Ovary (tissue), 9 donors: ENCODE data around the gene LINS1. TPM values are rescaled to one million over a fixed set of nuclear protein-coding genes. Genes with fewer than 3 reads are reported as not detected.

Experiments used
- DNase-seq, 5 donors: peaks; one replicate each; pipeline ENCODE4 v3.0.0-alpha.2; 2019 to 2020
- H3K27ac ChIP-seq, 2 donors: fragments of 200-600 bp; one replicate each; pipeline versions ENCODE4 v1.5.1 to v1.8.0; 2019 to 2022
- H3K27me3 ChIP-seq: fragments of 200-600 bp; one replicate; pipeline ENCODE4 v1.8.0; 2022
- H3K36me3 ChIP-seq: fragments of 200-600 bp; sonication (generic); one replicate; pipeline ENCODE4 v1.5.1; 2019
- H3K4me1 ChIP-seq: one replicate; pipeline ENCODE4 v1.8.1; 2013; ENCODE audit warnings: mild to moderate bottlenecking, moderate library complexity; ENCODE audit not compliant: insufficient read depth
- H3K4me3 ChIP-seq: fragments of 200-600 bp; sonication (generic); one replicate; pipeline ENCODE4 v1.5.1; 2017
- H3K9me3 ChIP-seq, 2 donors: fragments of 200-600 bp in 1 of 2; sonication (generic) in 1 of 2; one replicate each; pipeline versions ENCODE4 v1.5.1 to v1.8.1; 2013 to 2019; ENCODE audit warnings: mild to moderate bottlenecking in 1 of 2, moderate library complexity in 1 of 2
- EP300 ChIP-seq: sonication (generic); formaldehyde crosslinking; IDR thresholded peaks from one replicate; pipeline ENCODE4 v1.6.1; 2017; ENCODE audit warnings: antibody characterized with exemption
- POLR2A ChIP-seq: fragments of 450-650 bp; IDR thresholded peaks from one replicate; pipeline ENCODE4 v1.6.1; 2017; ENCODE audit warnings: antibody characterized with exemption, mild to moderate bottlenecking, moderate library complexity
- WGBS, 3 donors: extraction: QIAGEN DNeasy Blood & Tissue Kit in 1 of 3; methylation state at CpG; one replicate each; pipeline versions ENCODE4 v1.1.5 to v1.1.7; 2013 to 2017; 5-methylcytosine and 5-hydroxymethylcytosine counted together
- intact Hi-C, 4 donors: fragments of 100-400 bp; cut with DNase I; formaldehyde crosslinking; loops; one replicate each; pipeline versions ENCODE4 v1.11.0 to v1.15.1; 2022 to 2023
- polyA plus RNA-seq, 2 donors: library from polyadenylated mRNA; stranded (reverse); fragments of 200-250 nt in 1 of 2; fragments of 350-450 nt in 1 of 2; fragmentation: Illumina TruSeq in 1 of 2; extraction: RNeasy Lipid Tissue Mini Kit (QIAGEN cat#74804) in 1 of 2; gene quantifications; one replicate each; pipeline ENCODE4 v1.2.3, GENCODE V29; 2013 to 2014
- total RNA-seq, 7 donors: library from RNA; depleted of rRNA in 2 of 7; stranded (reverse); fragments of >200 nt in 2 of 7; fragmentation: NEBNext Ultra II Directional in 3 of 7; extraction: Animal tissue kit (Norgen Biotek cat#: 25700) in 3 of 7; gene quantifications; one replicate each; pipeline versions ENCODE4 v1.1.0 to v1.2.4, GENCODE V29; 2016 to 2023
- TF ChIP-seq, protein P1 (sequence below), 3 donors: fragments of 450-650 bp in 2 of 3; fragments of 200-600 bp in 1 of 3; IDR thresholded peaks; one replicate each; pipeline versions ENCODE4 v1.5.1 to v1.8.0; 2016 to 2022; ENCODE audit warnings: antibody characterized with exemption in 3 of 3, mild to moderate bottlenecking in 1 of 3
- donor health status: DM: no; HTN: no; CAD: no; lungs with moderate emphysema.
- donor health status: DM: no; HTN: no; CAD: no.
- donor health status: Bipolar disorder and iron deficiency.
- donor health status: DM: yes; HTN: yes; CAD: no.
- donor health status: DM: no; HTN: no; CAD: no.
- donor health status: DM: yes; HTN: yes; CAD: no.

The LINS1 gene
- total and polyA plus RNA-seq, 9 donors: 9.9 to 35.9 (median 19.4) TPM

DNA sequence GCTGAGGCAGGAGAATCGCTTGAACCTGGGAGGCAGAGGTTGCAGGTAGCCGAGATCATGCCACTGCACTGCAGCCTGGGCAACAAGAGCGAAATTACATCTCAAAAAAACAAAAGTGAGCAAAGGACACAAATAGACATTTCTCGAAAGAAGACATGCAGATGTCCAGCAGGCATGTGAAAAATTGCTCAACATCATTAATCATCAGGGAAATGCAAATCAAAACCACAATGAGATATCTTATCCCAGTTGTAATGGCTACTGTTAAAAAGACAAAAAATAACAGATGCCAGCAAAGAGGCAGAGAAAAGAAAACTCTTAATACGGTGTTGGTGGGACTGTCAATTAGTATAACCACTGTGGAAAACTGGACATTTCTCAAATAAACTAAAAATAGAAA is 21.3 kb upstream of the LINS1 start:
- intact Hi-C loops: loop anchor here in 1 of 4 donors (10.0 kb wide), 1 partner anchor 642 kb away; no protein-coding TSS in a partner anchor
- no peak overlapping the region for H3K4me3 ChIP-seq
- DNase-seq: no peak
- no peaks in the 10 kb centered on the region for H3K36me3 ChIP-seq
- 85 to 92% (median 88%) methylated on average over 5 of the region's 5 CpGs for WGBS, 3 donors
- TF ChIP-seq POLR2A (no peak), EP300 (no peak)
- TF ChIP-seq, protein P1, sequence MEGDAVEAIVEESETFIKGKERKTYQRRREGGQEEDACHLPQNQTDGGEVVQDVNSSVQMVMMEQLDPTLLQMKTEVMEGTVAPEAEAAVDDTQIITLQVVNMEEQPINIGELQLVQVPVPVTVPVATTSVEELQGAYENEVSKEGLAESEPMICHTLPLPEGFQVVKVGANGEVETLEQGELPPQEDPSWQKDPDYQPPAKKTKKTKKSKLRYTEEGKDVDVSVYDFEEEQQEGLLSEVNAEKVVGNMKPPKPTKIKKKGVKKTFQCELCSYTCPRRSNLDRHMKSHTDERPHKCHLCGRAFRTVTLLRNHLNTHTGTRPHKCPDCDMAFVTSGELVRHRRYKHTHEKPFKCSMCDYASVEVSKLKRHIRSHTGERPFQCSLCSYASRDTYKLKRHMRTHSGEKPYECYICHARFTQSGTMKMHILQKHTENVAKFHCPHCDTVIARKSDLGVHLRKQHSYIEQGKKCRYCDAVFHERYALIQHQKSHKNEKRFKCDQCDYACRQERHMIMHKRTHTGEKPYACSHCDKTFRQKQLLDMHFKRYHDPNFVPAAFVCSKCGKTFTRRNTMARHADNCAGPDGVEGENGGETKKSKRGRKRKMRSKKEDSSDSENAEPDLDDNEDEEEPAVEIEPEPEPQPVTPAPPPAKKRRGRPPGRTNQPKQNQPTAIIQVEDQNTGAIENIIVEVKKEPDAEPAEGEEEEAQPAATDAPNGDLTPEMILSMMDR (IDR thresholded peaks at IDR 0.05): no peak
- no peaks in the 10 kb centered on the region for H3K27me3 ChIP-seq
- H3K4me1 ChIP-seq: no peaks in the 10 kb centered on the region
- H3K27ac ChIP-seq: no peak overlapping the region
- H3K9me3 ChIP-seq: no peaks in the 10 kb centered on the region

DNA sequence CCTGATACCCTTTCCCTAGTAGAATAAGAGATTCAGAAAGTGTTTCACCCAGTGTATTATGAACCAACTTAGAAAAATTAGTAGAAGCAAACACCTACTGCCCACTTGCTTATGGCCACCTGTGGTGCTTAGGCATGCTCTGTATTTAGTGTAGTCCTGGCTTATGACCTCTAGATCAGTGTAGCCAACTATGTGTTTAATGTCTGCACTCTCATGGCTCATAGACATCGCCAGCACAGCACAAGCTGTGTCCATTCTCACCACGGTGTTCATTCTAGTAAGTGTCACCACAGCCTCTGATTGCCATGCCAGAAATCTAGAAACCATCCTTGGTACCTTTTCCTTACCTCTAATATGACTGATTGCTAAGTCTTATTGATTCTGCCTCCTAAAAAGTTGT is 14.7 kb upstream of the LINS1 start:
- Histone ChIP-seq H3K9me3 (no peaks in the 10 kb centered on the region), H3K27ac (no peak overlapping the region), H3K4me1 (peaks cover 3% of the 10 kb centered on the region), H3K36me3 (no peaks in the 10 kb centered on the region), H3K27me3 (no peaks in the 10 kb centered on the region), H3K4me3 (no peak overlapping the region)
- intact Hi-C loops: no loop called here
- TF ChIP-seq, protein P1 (IDR thresholded peaks at IDR 0.05): no peak
- TF ChIP-seq EP300 (no peak), POLR2A (no peak)
- 77 to 89% (median 83%) methylated on average over 2 of the region's 2 CpGs for WGBS, 3 donors
- no peak for DNase-seq

DNA sequence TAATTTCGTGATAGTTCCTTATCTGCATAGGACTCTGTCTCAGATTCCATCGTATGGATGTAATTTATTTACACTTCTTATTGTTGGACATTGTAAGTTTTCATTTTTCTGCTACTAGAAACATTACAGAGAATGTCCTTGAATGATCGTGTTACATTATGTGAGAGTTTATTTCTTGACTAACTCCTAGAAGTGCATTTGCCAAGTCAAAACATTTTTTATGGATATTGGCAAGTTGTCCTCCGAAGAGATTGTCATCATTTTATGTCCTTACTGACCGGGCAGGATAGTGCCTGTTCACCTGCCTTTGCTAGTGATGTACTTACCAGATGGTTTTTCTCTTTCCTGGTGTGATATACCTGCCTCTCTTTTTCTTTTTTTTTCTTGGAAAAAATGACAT is 13.8 kb upstream of the LINS1 start:
- intact Hi-C loops: no loop called here
- no peak overlapping the region for H3K27ac ChIP-seq
- H3K36me3 ChIP-seq: no peaks in the 10 kb centered on the region
- no peaks in the 10 kb centered on the region for H3K27me3 ChIP-seq
- TF ChIP-seq, protein P1 (IDR thresholded peaks at IDR 0.05): no peak
- TF ChIP-seq POLR2A (no peak), EP300 (no peak)
- DNase-seq: no peak
- H3K4me3 ChIP-seq: no peak overlapping the region
- WGBS, 3 donors: 6 to 23% (median 10%) methylated on average over 5 of the region's 5 CpGs
- H3K9me3 ChIP-seq: no peaks in the 10 kb centered on the region
- peaks cover 3% of the 10 kb centered on the region for H3K4me1 ChIP-seq

DNA sequence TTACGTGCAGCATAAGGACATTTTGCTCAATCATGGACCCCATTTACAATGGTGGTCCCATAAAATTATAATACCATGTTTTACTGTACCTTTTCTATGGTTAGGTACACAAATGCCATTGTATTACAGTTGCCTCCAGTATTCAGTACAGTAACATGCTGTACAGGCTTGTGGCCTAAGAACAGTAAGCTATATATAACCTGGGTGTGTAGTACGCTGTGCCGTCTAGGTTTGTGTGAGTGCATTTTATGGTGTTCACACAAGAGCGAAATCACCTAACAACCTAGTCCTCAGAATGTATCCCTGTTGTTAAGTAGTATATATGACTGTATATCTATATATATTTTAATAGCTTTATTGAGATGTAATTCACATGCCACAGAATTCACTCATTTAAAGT is 12.9 kb upstream of the LINS1 start:
- TF ChIP-seq EP300: no peak
- TF ChIP-seq POLR2A: no peak
- TF ChIP-seq, protein P1 (IDR thresholded peaks at IDR 0.05): no peak
- 96 to 97% (median 96%) methylated on average over 4 of the region's 4 CpGs for WGBS, 3 donors
- DNase-seq: no peak
- Histone ChIP-seq H3K27ac (no peak overlapping the region), H3K9me3 (no peaks in the 10 kb centered on the region), H3K4me1 (peaks cover 3% of the 10 kb centered on the region), H3K4me3 (no peak overlapping the region), H3K36me3 (no peaks in the 10 kb centered on the region), H3K27me3 (no peaks in the 10 kb centered on the region)
- intact Hi-C loops: no loop called here
